Measurements from ENCODE around the gene WDR1. TPM values are rescaled to one million over a fixed set of nuclear protein-coding genes. Genes with fewer than 3 reads are reported as not detected.

Gene WDR1
- total and polyA plus RNA-seq, 3 experiments from 2014 or later: 377 to 409 (median 409) TPM

- H3K4me1 ChIP-seq (ENCODE audit: insufficient read depth, low read length): no peaks in the 10 kb centered on the region
- ChIA-PET POLR2A (no interaction called here), CTCF (no interaction called here)
- Mint-ChIP-seq H3K4me3 (no peak overlapping the region), H3K4me1 (no peaks in the 10 kb centered on the region), H3K9me3 (peaks cover 12 to 16% (median 12%) of the 10 kb centered on the region in 5 donors), H3K36me3 (peaks cover 10 to 28% (median 23%) of the 10 kb centered on the region in 3 donors), H3K27me3 (peaks cover 0 to 2% of the 10 kb centered on the region in 2 donors), H3K27ac (peak overlapping the region in 1 of 8 donors; percentile 79)
- no peaks in the 10 kb centered on the region for H3K27me3 ChIP-seq (ENCODE audit: insufficient read depth, low read length, poor library complexity, severe bottlenecking)
- no peaks in the 10 kb centered on the region for H3K9me3 ChIP-seq (ENCODE audit: low read length)
- H3K4me3 ChIP-seq (ENCODE audit: low read length): no peak overlapping the region
- no peaks in the 10 kb centered on the region for H3K36me3 ChIP-seq (ENCODE audit: insufficient read depth, low read length)
- no peak for DNase-seq
- H3K27ac ChIP-seq (ENCODE audit: low read depth, low read length): no peak overlapping the region
Measured at GRCh38 chr4:10040049-10040892, 76.3 kb downstream of the WDR1 start.

GRCh38 chr4:10036807-10037342 is 79.7 kb downstream of the WDR1 start:
- ChIA-PET POLR2A (no interaction called here), CTCF (no interaction called here)
- peaks cover 1 to 11% (median 4%) of the 10 kb centered on the region in 3 donors for H3K4me1 Mint-ChIP-seq
- no peak for DNase-seq
- no peaks in the 10 kb centered on the region for H3K4me1 ChIP-seq (ENCODE audit: insufficient read depth, low read length)
- no peak overlapping the region for H3K4me3 ChIP-seq (ENCODE audit: low read length)
- H3K27me3 Mint-ChIP-seq: peaks cover 8 to 17% of the 10 kb centered on the region in 2 donors
- H3K27ac ChIP-seq (ENCODE audit: low read depth, low read length): no peak overlapping the region
- no peaks in the 10 kb centered on the region for H3K27me3 ChIP-seq (ENCODE audit: insufficient read depth, low read length, poor library complexity, severe bottlenecking)
- no peak overlapping the region for H3K4me3 Mint-ChIP-seq
- H3K27ac Mint-ChIP-seq: no peak overlapping the region
- peaks cover 0 to 4% (median under 1%) of the 10 kb centered on the region in 5 donors for H3K9me3 Mint-ChIP-seq
- peaks cover 2 to 18% (median 3%) of the 10 kb centered on the region in 3 donors for H3K36me3 Mint-ChIP-seq
- no peaks in the 10 kb centered on the region for H3K36me3 ChIP-seq (ENCODE audit: insufficient read depth, low read length)
- H3K9me3 ChIP-seq (ENCODE audit: low read length): no peaks in the 10 kb centered on the region

GRCh38 chr4:10035130-10035529 is 81.5 kb downstream of the WDR1 start:
- H3K4me1 Mint-ChIP-seq: peaks cover 1 to 11% (median 4%) of the 10 kb centered on the region in 3 donors
- no peak for DNase-seq
- no peaks in the 10 kb centered on the region for H3K9me3 Mint-ChIP-seq
- H3K9me3 ChIP-seq (ENCODE audit: low read length): no peaks in the 10 kb centered on the region
- H3K4me3 ChIP-seq (ENCODE audit: low read length): no peak overlapping the region
- CTCF ChIA-PET: no interaction called here
- H3K4me3 Mint-ChIP-seq: no peak overlapping the region
- peaks cover 8 to 18% of the 10 kb centered on the region in 2 donors for H3K27me3 Mint-ChIP-seq
- H3K4me1 ChIP-seq (ENCODE audit: insufficient read depth, low read length): no peaks in the 10 kb centered on the region
- H3K27me3 ChIP-seq (ENCODE audit: insufficient read depth, low read length, poor library complexity, severe bottlenecking): no peaks in the 10 kb centered on the region
- H3K27ac ChIP-seq (ENCODE audit: low read depth, low read length): no peak overlapping the region
- H3K36me3 ChIP-seq (ENCODE audit: insufficient read depth, low read length): no peaks in the 10 kb centered on the region
- POLR2A ChIA-PET: no interaction called here
- H3K27ac Mint-ChIP-seq: no peak overlapping the region
- peaks cover 2 to 13% (median 3%) of the 10 kb centered on the region in 3 donors for H3K36me3 Mint-ChIP-seq

- POLR2A ChIA-PET: interaction anchor here (0.6 kb wide), 1 partner anchor 30 kb away, joined by 4 read pairs; no protein-coding TSS in a partner anchor
Measured at GRCh38 chr4:10034612-10035104, 81.9 kb downstream of the WDR1 start.

GRCh38 chr4:10034136-10034535 is 82.5 kb downstream of the WDR1 start:
- Mint-ChIP-seq H3K36me3 (peaks cover 0 to 5% (median 2%) of the 10 kb centered on the region in 3 donors), H3K27ac (no peak overlapping the region), H3K4me1 (peaks cover 1 to 11% (median 4%) of the 10 kb centered on the region in 3 donors), H3K9me3 (no peaks in the 10 kb centered on the region), H3K4me3 (no peak overlapping the region), H3K27me3 (peaks cover 8 to 18% of the 10 kb centered on the region in 2 donors)
- no peaks in the 10 kb centered on the region for H3K9me3 ChIP-seq (ENCODE audit: low read length)
- POLR2A ChIA-PET: interaction anchor here (0.6 kb wide), 1 partner anchor 31 kb away, joined by 4 read pairs; no protein-coding TSS in a partner anchor
- no peak overlapping the region for H3K27ac ChIP-seq (ENCODE audit: low read depth, low read length)
- no peak overlapping the region for H3K4me3 ChIP-seq (ENCODE audit: low read length)
- H3K36me3 ChIP-seq (ENCODE audit: insufficient read depth, low read length): no peaks in the 10 kb centered on the region
- no peaks in the 10 kb centered on the region for H3K27me3 ChIP-seq (ENCODE audit: insufficient read depth, low read length, poor library complexity, severe bottlenecking)
- no peak for DNase-seq
- CTCF ChIA-PET: no interaction called here
- H3K4me1 ChIP-seq (ENCODE audit: insufficient read depth, low read length): no peaks in the 10 kb centered on the region

More at GRCh38 chr4:10034612-10035104, 81.9 kb downstream of the WDR1 start:
- H3K9me3 ChIP-seq (ENCODE audit: low read length): no peaks in the 10 kb centered on the region
- no peaks in the 10 kb centered on the region for H3K27me3 ChIP-seq (ENCODE audit: insufficient read depth, low read length, poor library complexity, severe bottlenecking)
- H3K36me3 ChIP-seq (ENCODE audit: insufficient read depth, low read length): no peaks in the 10 kb centered on the region
- CTCF ChIA-PET: no interaction called here
- DNase-seq: no peak
- no peaks in the 10 kb centered on the region for H3K4me1 ChIP-seq (ENCODE audit: insufficient read depth, low read length)
- no peak overlapping the region for H3K27ac ChIP-seq (ENCODE audit: low read depth, low read length)
- peaks cover 2 to 9% (median 3%) of the 10 kb centered on the region in 3 donors for H3K36me3 Mint-ChIP-seq
- H3K27me3 Mint-ChIP-seq: peaks cover 8 to 18% of the 10 kb centered on the region in 2 donors
- no peaks in the 10 kb centered on the region for H3K9me3 Mint-ChIP-seq
- no peak overlapping the region for H3K4me3 ChIP-seq (ENCODE audit: low read length)
- H3K4me3 Mint-ChIP-seq: no peak overlapping the region
- H3K4me1 Mint-ChIP-seq: peaks cover 1 to 11% (median 4%) of the 10 kb centered on the region in 3 donors
- no peak overlapping the region for H3K27ac Mint-ChIP-seq

- Histone ChIP-seq H3K27ac (ENCODE audit: low read depth, low read length) (no peak overlapping the region), H3K36me3 (ENCODE audit: insufficient read depth, low read length) (no peaks in the 10 kb centered on the region), H3K4me1 (ENCODE audit: insufficient read depth, low read length) (no peaks in the 10 kb centered on the region), H3K4me3 (ENCODE audit: low read length) (no peak overlapping the region), H3K27me3 (ENCODE audit: insufficient read depth, low read length, poor library complexity, severe bottlenecking) (no peaks in the 10 kb centered on the region), H3K9me3 (ENCODE audit: low read length) (no peaks in the 10 kb centered on the region)
- CTCF ChIA-PET: no interaction called here
- H3K9me3 Mint-ChIP-seq: no peaks in the 10 kb centered on the region
- POLR2A ChIA-PET: no interaction called here
- no peak for DNase-seq
- H3K27me3 Mint-ChIP-seq: peaks cover 9 to 21% of the 10 kb centered on the region in 2 donors
- H3K4me3 Mint-ChIP-seq: no peak overlapping the region
- H3K27ac Mint-ChIP-seq: peak overlapping the region in 1 of 8 donors; percentile 19
- peaks cover 0 to 5% (median 0%) of the 10 kb centered on the region in 3 donors for H3K36me3 Mint-ChIP-seq
- H3K4me1 Mint-ChIP-seq: peaks cover 1 to 11% (median 4%) of the 10 kb centered on the region in 3 donors
Measured at GRCh38 chr4:10033191-10033881, 83.3 kb downstream of the WDR1 start.

- no peak overlapping the region for H3K4me3 Mint-ChIP-seq
- H3K4me1 Mint-ChIP-seq: peaks cover 1 to 11% (median 4%) of the 10 kb centered on the region in 3 donors
- no peak overlapping the region for H3K4me3 ChIP-seq (ENCODE audit: low read length)
- no peak for DNase-seq
- H3K27me3 ChIP-seq (ENCODE audit: insufficient read depth, low read length, poor library complexity, severe bottlenecking): no peaks in the 10 kb centered on the region
- H3K27ac Mint-ChIP-seq: no peak overlapping the region
- no peaks in the 10 kb centered on the region for H3K36me3 ChIP-seq (ENCODE audit: insufficient read depth, low read length)
- peaks cover 10 to 24% of the 10 kb centered on the region in 2 donors for H3K27me3 Mint-ChIP-seq
- H3K4me1 ChIP-seq (ENCODE audit: insufficient read depth, low read length): no peaks in the 10 kb centered on the region
- no peaks in the 10 kb centered on the region for H3K9me3 ChIP-seq (ENCODE audit: low read length)
- ChIA-PET CTCF (no interaction called here), POLR2A (no interaction called here)
- peaks cover 0 to 5% (median 0%) of the 10 kb centered on the region in 3 donors for H3K36me3 Mint-ChIP-seq
- no peak overlapping the region for H3K27ac ChIP-seq (ENCODE audit: low read depth, low read length)
- H3K9me3 Mint-ChIP-seq: no peaks in the 10 kb centered on the region
Measured at GRCh38 chr4:10032625-10033024, 84.0 kb downstream of the WDR1 start.
